Vagina (tissue), 2 donors: ENCODE measurements around the gene ABCA10.

ENCODE experiments used
- CTCF ChIP-seq, 3 experiments: fragments of 450-650 bp in 2 of 3; fragments of 200-600 bp in 1 of 3; sonication (generic) in 1 of 3; IDR thresholded peaks; one replicate each; pipeline ENCODE4 v1.5.1; 2017 to 2019; ENCODE audit warnings: antibody characterized with exemption in 3 of 3, mild to moderate bottlenecking in 2 of 3, moderate library complexity in 2 of 3
- POLR2A ChIP-seq, 2 donors: fragments of 450-650 bp; IDR thresholded peaks; one replicate each; pipeline ENCODE4 v1.6.1; 2017; ENCODE audit warnings: antibody characterized with exemption in 2 of 2, mild to moderate bottlenecking in 2 of 2, moderate library complexity in 2 of 2
- POLR2AphosphoS5 ChIP-seq, 2 donors: sonication (generic); formaldehyde crosslinking; IDR thresholded peaks; one replicate each; pipeline ENCODE4 v1.9.0; 2017; ENCODE audit warnings: antibody characterized with exemption in 2 of 2, mild to moderate bottlenecking in 2 of 2, low read depth in 1 of 2; ENCODE audit not compliant: insufficient read depth in 1 of 2

DNA sequence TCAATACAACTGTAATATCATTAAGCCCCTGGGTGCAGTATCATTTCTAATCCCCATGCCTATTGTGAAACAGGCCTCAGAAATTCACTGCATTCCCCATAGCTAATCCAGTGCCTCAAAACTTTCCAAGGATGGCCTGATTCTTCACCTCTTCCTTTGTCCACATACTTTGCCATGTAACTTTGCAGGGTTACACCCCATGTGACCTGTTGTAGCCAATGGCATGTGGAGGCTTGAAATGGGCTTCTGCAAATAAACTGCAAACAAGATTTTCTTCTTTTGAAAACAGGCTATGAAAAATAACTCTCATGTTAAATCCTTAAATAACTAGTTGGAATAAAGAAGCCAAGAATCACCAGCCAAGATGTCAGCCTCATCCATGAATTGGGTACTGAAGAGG, 35.9 kb downstream of the ABCA10 start:
- TF ChIP-seq CTCF (IDR thresholded peaks at IDR 0.05) (no peak), POLR2AphosphoS5 (IDR thresholded peaks at IDR 0.05; ENCODE audit: insufficient read depth in 1 of 2, low read depth in 1 of 2) (no peak), POLR2A (IDR thresholded peaks at IDR 0.05) (no peak)
